Astrocyte (in vitro differentiated cells and primary cell): ENCODE results near the gene ERFE.

ENCODE experiments used
- CTCF ChIP-seq: IDR thresholded peaks from 2 replicates; pipeline ENCODE4 v1.5.1; 2011; ENCODE audit warnings: low read depth, mild to moderate bottlenecking, inconsistent platforms, low read length, moderate library complexity; ENCODE audit not compliant: insufficient read depth
- EZH2 ChIP-seq: IDR thresholded peaks from 2 replicates; pipeline ENCODE4 v1.6.1; 2012; ENCODE audit warnings: mild to moderate bottlenecking, low read length, inconsistent platforms; ENCODE audit not compliant: insufficient read depth

DNA sequence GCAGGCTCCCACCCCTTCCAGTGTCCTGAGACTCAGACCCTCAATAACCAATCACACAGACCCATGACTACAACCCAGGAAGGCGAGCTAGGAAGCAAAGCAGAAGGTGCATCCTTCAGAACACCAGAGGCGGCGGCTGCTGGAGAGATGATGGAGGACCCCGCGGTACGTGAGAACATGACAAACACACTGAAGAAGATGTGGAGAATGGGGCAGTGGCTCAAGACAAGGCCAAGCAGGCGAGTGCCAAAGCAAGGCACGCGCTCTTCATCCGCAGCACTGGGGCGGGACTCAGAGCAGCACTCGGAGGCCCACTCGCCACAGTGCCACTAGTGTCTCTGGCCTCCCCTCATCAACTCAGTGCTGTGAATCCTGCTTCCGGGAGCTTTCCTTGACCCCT lies 13.7 kb downstream of the ERFE start:
- TF ChIP-seq CTCF (no peak), EZH2 (no peak)
